EL (cell line): ENCODE results near the gene OR7C1.

Experiments
- DNase-seq: peaks from one replicate; pipeline ENCODE4 v3.0.0-alpha.2; 2016

Gene OR7C1

DNA sequence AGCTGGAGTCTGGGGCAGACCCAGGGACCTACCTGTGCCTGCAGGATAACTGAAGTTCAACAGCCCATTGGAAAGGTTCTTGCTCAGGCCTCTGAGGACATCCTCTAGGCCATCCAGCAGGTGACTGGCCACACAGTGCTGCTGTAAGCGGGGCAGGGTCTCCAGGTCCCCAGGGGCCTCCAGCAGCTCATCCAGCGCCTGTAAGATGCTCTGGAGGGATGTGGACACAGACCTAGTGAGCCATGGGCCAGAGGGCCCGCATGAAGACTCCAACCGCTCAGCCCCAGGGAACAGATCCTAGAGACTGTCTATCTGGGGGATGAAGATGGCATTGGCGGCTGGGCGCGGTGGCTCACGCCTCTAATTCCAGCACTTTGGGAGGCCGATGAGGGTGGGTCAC lies 70.6 kb downstream of the OR7C1 start:
- DNase-seq, result no peak

GRCh38 chr19:14763497-14764145 lies 71.4 kb downstream of the OR7C1 start:
- DNase-seq, result no peak

GRCh38 chr19:14762111-14762510 lies 72.9 kb downstream of the OR7C1 start:
- no peak for DNase-seq

DNA sequence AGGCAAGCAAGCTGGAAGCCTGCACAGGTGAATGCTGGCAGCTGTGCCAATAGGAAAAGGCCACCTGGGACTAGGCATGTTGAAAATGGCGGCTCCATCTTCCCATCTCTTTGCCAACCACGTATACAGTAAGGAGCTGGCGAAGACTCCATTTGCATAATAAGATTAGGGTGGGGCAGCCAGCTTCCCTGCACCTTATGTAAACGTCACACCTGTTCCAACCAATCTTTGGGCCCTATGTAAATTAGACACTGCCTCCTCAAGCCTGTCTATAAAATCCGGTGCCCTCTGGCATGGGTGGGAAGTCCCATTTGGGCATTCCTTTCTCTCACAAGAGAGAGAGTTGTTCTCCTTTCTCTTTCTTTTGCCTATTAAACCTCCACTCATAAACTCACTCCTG lies 73.4 kb downstream of the OR7C1 start:
- no peak for DNase-seq

DNA sequence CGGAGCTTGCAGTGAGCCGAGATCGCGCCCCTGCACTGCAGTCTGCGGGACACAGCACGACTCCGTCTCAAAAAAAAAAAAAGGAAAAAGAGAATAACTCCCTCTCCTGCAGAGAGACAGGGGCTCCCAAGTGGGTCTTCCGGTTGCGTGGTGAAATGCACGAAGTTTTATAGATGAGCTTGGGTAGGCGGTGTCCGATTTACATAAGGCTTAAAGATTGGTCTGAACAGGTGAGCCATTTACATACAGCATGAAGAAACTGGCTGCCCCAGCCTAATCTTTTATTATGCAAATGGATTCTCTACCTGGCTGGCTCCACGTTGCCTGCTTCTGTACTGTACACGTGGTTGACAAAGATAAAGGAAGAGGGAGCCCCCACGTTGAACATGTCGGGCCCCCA lies 76.2 kb downstream of the OR7C1 start:
- DNase-seq, result no peak

- no peak for DNase-seq
These were observed 86.4 kb downstream of the OR7C1 start for GRCh38 chr19:14748601-14749000.
